GM18498 (cell line): ENCODE results near the gene PRKG1.
"Not testable (repeated sequence)": the region's sequence is repeated elsewhere in the genome, so short reads cannot be mapped to it uniquely, and the experiment has no call there.

Experiments used
- ATAC-seq: cut with Tn5 transposase; IDR thresholded peaks from one replicate; pipeline ENCODE4 v1.9.1; 2021; ENCODE audit warnings: mild to moderate bottlenecking, moderate library complexity; ENCODE audit not compliant: unreplicated experiment

The PRKG1 gene

DNA sequence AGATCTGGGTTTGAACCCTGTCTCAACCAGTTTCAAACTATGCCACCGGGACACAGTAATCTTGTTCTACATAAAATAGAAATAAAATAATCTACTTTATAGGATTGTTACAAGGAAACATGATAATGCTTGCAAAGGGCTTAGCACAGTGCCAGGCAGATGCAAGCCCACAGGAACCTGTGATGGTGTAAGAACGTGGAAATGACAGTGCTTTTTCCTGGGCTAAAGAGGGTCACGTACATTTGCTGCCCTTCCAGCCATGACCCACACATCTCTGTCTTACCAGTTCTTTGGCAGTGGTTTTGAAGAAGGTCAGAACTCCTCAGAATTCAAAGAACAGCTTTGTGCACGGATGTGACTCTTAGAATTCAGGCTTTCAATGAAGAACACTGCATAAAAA lies 342.2 kb downstream of the PRKG1 start:
- no peak for ATAC-seq

DNA sequence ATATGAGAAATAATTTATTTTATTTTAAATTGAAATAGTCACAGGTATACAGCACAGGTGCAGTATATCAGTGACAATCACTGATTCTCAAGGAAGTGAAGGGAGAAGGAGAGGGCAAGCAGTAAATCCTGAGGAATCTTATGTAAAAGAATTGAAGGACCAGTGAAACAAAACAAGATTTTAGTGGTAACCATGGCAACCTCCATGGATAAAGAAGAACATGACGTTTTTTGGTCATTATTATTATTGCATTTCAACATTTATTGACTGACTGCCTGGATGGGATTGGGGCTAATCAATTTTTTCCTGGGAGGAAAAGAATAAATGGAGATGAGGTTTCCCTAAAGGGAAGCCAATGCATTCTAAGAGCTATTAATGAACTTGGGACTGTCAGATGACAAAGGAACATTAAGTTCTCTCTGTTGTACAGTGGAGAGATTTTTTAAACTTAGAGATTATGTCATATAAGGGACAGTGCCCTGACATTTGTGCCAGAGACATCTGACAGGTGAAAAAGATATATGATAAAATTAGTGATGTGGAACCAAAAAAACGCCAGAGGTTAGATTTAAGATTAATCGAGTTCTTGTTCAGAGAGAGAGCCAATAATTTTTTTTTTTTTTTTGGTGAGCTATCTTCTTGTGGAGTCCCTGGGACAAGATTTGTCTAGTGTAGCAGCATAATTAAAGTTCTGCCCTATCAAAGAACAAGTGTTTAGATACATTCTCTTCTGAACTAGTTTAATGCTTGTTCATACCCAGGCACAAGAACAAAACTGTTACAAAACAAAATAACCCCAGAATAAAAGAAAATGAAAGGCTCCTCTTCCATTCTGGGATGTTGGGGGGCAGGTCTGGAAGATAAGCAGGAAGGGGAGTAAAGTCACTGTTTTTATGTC lies 345.2 kb downstream of the PRKG1 start:
- no peak for ATAC-seq

DNA sequence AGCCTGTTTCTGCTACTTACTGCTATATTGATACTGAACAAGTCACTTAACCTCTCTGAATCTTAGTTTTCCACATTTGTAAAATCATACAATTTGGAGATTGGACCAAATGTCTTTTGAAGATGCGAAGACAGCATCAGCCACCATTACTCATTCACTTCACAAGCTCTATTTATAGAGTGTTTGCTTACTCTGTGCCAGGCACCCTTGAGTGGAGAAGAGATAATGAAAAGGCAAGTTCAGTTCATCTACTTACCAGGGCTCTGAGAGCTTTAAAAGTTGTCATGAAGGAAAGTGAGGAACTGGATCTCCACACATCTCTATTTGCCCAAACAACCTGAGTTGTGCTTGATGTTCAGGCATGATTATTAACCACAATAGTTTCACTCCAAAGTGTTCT lies 347.6 kb downstream of the PRKG1 start:
- ATAC-seq: no peak

DNA sequence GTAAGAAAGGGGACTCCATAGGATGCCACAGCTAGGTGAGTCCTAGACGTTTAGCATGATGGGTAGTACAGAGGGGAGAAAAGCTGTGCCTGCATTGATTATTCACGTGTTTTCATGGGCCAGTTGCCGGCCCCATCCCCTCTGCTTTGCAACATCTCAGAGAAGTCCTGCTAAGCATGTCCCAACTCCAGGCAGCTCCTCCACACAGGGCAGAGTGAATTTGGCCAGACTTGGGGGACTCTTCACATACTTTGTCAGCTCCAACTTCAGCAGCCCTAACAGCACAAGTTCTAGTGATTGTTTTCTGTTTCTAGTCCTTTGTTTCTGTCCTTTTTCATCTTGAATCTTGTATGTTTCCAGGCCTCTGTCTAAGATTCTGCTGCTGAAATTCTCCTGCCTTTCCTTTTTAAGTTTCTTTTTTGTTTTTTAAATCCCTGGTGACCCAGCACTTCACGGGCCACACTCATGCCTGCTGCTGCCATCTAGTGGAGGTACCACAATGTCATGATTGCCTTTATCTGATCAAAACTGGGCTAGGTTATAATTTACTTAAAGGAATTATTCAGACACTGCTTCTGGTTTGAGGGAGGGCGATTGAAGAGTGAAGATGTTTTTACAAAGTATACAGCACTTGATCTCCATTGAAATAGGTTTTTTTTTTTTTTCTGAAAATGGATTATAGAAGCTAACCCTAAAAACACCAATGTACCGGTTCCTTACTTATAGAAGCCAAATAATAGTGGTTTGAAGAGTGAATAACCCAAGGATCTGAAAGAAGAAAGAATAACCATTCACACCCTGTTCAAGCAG lies 348.2 kb downstream of the PRKG1 start:
- peak; percentile 85 for ATAC-seq

DNA sequence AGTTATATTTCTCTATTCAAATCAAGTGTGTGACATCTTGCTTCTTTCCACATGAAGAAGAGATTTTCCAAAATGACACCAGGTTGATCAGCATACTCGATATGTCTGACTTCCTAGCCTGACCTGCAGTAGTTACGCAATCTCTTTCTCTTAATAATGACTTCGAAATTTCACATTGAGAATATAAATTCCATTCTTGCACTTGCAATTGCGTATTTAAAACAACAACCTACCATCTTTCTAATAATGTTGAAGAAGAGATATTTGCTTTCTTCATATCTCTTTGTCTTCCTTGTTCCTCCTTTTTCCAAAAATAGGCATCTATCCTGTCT lies 348.8 kb downstream of the PRKG1 start:
- ATAC-seq: no peak

DNA sequence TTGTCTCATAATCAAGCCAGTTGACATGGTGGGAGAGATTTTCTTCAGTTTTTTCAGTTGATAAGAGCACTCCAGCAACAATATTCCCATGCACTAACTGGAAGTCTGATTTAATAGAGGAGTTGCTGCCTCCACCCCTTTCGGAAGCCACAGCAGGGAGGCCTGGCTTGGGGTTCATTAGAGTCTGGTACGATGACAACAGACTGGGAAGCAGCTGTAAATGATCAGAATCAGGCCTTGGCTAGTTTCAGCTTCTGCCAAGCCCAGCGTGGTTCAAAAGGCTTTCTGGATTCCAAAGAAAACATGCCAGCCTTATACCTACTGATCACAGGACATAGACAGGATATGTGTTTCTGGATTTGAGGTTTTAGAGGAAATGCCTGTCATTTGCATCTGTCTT lies 351.1 kb downstream of the PRKG1 start:
- ATAC-seq: no peak

DNA sequence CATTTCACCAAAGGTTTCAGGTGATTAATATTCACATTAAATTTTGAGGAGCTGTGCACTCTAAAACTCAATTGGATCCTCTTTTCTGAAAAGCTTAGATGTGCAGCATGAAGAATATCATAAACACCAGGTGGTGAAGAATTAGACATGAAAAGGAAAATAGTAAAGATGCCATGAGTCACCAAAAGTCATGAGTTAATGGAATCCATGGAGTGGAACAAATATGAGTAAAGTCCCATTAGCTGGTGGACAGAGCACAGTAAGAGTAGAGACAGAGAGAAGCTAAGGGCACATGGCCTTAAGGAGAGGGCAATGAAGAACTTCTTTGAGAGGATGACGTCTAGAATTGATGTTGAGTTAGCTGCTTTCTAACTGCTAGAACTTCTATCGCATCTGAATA lies 353.5 kb downstream of the PRKG1 start:
- no peak for ATAC-seq

DNA sequence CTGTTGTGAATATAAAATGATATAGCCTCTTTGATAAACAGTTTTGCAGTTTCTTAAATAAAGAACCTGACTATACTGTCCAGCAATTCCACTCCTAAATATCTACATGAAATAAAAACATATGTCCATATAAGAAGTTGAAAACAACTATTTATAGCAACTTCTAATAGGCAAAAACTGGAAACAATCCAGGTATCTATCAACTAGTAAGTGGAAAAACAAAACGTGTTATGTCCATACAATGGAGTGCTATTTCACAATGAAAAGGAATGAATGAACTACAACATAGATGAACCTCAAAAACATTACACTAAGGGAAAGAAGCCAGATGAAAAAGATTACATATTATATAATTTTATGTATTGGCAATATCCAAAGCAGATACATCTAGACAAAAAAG lies 356.2 kb downstream of the PRKG1 start:
- no peak for ATAC-seq

DNA sequence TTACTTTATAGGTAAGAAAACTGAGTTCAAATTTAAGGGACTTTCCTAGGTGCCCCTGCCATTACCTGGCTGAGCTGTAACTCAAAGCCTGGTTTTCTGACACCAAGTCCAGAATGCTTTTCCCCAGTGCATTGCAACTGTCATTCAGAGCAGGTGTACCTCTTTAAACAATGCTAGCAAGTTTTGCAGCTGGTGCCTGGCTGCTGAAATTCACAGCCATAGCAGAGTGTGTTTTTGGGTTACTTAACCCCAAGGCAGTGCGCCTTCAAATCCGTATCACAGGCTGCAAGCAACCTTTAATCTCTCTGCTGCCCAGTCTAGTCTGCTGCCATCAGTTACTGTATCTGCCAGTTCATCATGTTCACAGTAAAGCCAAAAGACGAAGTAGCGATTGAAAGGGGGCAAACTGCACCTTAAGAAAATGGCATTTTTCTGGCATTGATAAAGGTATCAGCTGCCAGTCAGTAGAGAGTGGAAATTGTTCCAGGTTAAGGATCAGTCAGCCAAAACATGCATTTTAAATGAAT lies 359.7 kb downstream of the PRKG1 start:
- ATAC-seq: no peak

DNA sequence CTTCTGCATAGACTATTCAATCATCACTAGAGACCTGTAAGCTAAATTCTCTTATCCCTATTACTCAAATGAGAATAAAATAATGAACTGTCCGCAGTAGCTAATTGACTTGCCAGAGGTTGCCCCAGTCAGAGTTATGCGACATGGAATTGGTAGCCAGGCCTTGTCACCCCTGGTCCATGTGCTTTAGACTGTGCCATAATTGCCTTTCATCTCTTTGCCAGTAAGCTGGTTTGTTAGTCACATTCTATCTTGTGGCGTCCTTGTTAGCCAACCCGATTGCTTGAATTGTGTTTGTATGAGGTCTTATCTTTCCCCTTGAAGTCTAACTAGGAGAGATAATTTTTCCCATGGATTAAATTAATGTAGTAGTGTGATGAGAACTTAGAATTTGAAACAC lies 362.5 kb downstream of the PRKG1 start:
- no peak for ATAC-seq

DNA sequence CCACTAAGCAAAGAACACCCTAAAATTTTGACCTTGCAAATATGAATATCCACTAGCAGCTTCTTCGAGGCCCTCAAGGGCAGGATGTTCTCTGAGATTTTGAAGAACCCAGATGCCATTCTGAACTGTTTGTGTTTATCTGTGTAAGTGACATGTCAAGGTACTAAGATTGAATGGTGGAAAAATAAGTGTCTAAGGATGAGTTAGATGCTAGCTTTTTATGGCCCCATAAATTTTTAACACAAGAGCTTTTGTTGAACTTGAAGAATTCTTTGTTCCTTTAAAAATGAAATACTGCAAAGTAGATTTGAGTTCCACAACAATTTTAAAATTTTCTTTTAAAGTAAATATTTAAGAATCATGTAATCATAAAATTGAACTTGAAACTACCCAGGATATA lies 365.4 kb downstream of the PRKG1 start:
- no peak for ATAC-seq

DNA sequence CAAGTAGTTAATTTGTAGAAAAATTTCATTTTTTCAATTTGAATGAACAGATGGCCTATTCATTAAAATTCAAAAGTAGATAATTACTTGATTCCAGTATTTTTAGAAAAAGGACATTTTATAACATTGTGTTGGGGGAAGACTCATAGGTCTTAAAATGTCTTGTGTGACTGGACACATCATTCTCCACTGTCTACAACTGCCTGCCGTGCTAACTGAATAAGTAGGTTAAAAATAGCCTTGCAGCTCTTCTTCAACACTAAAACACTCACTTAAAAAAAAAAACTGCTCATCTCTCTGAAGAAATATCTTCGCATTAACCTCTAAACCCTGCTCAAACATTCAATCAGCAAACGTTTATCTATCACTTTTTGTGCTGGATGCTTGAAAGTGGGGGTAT lies 371.3 kb downstream of the PRKG1 start:
- no peak for ATAC-seq

DNA sequence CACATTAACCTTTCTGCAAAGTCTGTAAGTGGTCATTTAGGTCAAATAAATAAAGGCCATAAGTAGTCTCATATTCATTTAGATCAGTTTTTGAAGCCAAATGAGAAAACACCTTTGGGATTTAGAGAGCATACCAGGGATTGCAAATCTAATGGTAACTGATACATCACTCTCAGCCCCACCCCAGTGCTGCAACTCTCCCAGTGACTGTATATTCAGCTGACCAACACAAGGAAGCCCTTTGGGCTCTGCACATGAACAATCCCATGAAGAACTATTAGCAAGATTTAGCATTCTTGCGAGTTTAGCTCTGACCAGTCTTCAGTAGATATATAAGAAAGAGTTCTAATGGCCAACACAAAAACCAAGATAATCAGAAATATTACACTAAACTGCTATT lies 372.8 kb downstream of the PRKG1 start:
- no peak for ATAC-seq

DNA sequence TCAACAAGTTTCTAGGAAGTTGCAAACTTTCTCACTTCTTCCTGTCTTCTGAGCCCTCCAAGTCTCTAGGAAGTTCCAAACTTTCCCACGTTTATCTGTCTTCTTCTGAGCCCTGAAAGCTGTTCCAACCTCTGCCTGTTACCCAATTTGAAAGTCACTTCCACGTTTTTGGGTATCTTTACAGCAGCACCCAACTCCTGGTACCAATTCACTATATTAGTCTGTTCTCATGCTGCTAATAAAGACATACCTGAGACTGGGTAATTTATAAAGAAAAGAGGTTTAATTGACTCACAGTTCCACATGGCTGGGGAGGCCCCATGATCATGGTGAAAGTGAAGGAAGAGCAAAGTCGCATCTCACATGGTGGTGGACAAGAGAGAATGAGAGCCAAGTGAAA lies 381.5 kb downstream of the PRKG1 start:
- ATAC-seq: not testable (repeated sequence)

DNA sequence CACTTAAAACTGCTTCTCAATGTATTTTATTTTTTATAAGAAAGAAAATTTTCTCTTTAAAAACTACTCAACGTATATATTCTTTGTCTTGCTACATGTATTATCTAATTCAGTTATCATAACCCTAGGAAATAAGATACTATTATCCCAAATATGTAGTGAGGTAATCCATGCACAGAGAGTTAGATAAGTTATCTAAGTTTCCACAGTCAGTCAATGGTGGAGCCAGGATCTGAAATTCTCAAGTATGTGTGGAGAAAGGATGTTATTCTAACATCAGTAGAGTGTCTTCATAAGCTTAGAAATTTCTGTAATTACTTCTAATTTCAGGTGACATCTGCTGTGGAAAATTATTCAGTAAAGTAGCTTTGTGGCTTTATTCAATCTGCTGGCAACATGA lies 385.2 kb downstream of the PRKG1 start:
- ATAC-seq: no peak

DNA sequence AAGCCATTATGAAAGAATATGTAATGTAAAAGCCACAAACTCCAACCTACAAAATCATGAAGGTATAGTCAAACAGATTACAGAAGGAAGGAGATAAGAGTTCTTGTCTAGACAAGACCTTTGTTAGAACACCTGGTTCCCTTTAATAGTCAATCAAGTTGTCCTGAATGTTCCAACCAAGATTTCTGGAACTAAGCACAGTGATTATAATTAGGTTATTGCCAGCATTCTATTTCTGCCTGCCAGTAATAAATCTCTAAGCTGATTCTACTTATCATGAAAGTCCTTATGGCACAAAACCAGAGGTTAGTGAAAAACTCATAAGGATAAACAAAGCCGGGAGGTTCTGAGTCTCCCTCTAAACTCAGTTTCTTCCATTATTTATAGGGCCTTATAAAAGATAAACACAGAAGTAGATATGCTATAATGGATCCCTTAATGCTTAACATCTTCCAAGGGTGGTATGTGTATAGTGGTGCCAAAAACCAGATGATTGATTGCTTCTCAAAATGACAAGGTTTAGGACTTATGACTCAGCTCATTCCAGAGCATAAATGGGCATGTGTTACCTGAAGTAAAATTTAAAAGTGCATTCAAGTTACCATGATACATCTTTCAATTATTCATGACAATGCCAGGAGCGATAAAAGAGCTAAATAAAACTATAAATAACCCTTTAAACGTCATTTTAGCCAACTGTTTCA lies 387.9 kb downstream of the PRKG1 start:
- no peak for ATAC-seq

DNA sequence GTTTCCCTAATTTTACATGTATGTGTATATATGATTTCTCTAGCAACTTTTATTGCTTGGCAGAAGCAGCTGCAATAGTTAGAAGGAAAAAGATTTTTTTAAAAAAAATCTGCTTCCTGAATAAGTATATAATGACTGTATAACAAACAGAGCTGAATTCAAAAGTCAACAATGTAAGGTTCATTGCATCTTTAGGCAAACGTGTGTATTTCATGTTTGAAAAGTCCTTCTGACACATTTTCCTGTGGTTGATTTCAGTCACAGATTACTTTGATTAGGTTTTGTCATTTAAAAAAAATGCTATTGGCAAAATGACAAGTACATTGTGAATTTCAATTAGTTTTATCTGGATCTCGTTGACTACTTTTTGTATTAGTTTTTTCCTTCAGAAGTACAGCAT lies 394.1 kb downstream of the PRKG1 start:
- no peak for ATAC-seq

DNA sequence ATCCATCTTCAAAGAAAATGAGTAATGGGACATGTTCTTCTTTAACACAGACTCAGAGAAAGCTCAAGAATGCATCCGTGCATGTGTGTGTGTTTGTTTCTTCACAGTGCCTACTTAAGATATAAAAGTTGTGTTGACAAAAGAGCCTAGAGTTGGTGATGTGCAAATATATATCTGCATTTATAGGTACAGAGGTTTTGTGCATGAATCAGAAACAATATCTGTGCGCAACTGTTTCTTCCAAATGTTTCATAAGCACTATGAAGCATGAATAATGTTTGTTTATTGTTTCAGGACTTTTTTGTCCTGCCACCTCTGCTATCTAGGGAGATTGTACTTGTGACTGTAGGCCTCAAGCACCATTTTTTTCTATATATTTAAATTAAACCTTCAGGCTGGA lies 395.4 kb downstream of the PRKG1 start:
- no peak for ATAC-seq

DNA sequence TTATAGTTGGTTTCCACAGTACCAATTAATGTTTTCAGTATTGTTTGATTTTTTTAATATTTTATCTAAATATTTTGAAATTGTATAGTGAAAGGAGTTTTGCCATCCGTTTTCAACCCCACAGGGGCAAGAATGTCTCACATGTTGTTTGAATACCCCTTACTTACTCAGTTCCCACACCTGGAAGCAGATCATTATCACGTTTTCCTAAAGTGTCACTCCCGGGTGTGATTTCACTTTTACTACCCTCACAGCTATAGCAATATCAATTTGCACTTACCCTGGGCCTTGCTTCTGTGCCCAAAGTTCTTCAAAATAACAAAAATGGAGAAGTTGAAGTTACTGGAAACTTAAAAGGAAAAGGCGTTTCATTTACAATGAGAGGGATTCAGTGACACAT lies 397.0 kb downstream of the PRKG1 start:
- ATAC-seq: no peak

DNA sequence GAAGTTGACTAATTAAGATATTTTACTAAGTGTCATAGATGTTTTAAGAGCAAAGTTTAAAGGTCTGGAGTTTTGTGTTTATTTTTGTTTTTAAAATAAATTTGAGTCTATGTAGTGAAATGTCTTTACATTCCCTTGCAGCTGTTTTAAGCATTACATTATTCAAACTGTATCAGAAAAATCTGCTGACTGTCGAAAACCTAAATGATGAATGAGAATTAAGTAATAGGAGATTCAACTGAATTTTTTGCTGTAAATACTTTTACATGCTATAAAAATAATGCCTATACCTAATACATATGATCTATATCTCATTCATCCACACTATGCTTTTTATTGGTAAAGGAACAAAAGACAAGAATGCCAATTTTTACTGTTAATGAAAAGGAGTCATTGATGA lies 397.9 kb downstream of the PRKG1 start:
- ATAC-seq: no peak

DNA sequence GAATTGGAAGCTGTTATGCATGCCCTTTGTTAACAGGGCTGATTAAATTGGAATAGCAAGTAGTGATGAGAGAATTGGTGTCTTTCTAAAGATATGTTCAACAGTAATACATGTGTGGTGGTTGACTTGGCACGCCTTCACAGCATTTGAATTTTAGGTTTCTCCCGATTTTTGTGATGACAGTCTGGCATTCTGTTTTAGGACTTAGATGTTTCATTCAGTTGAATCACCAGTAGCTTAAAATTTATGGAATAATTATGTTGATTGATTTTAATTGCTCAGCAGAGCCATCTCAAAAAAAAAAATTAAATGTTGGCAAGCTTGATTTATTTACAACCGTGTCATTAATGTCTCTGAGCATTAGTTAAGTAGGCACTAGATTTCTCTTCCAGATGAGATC lies 405.4 kb downstream of the PRKG1 start:
- ATAC-seq: no peak

DNA sequence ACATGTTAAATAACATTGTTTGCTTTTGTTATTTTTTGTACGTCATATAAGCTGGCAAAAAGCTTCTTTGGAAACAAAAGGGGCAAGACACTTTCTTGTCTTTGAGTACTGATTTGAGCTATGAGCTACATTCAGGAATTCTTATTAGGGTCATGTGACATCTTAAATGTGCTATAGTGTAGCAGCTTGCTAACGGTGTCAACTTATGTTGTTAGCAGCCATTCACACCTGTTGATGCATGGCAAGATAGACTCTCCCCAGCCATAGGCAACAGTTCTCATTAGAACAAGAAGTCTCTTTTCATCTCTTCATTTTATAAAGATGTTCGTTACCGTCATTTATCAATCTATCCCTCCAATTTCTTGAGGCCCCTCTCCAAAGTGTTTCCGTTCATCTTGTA lies 411.4 kb downstream of the PRKG1 start:
- no peak for ATAC-seq
